GM12892 (cell line): ENCODE results near the gene NLRP13.

Experiments used
- POLR2A ChIP-seq: IDR thresholded peaks from 2 replicates; pipeline ENCODE4 v1.6.1; 2011; ENCODE audit warnings: low read depth, low read length, control low read depth
- POLR2AphosphoS5 ChIP-seq: IDR thresholded peaks from 2 replicates; pipeline ENCODE4 v1.6.1; 2011; ENCODE audit warnings: low read depth, low read length, control low read depth

DNA sequence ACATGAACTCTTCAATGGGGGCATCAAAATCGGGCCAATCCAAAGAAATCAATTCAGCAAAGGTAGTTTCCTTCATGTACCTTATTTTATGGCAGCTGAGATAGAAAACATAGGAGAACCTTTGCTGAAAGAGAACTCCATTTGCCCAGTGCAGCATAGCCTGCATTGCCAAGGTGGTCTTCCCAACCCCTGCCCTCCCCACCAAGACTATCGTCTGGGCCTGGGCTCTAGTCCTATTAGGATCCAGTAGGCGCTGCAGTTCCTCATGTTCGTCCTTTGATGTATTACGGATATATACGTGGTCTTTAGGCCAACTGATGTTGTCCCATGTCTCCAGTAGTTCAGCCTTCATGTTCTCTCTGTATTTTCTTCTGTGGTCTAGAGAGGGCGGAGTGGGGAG is 19.2 kb downstream of the NLRP13 start:
- TF ChIP-seq POLR2A (no peak), POLR2AphosphoS5 (no peak)
